Pancreas (tissue), 10 donors: Measurements from ENCODE around the gene INAFM2. TPM values are rescaled to one million over a fixed set of nuclear protein-coding genes. Genes with fewer than 3 reads are reported as not detected.

Experiments
- ATAC-seq, 4 donors: fragments of 200-7000 bp; cut with Tn5 transposase; one replicate each; pipeline versions ENCODE4 v1.8.0 to v1.9.1; 2020; ENCODE audit warnings: mild to moderate bottlenecking in 4 of 4, moderate library complexity in 4 of 4
- DNase-seq, 6 donors: peaks; one replicate each; pipeline ENCODE4 v3.0.0-alpha.2; 2020
- FAIRE-seq: peaks from 2 replicates; lab custom pipeline; 2012; peaks lifted over from hg19 to GRCh38; lab: Jason Lieb, UNC
- H3K27ac ChIP-seq, 4 donors: fragments of 200-600 bp; sonication (generic); 1 replicate in 3 of 4; 2 replicates in 1 of 4; pipeline versions ENCODE4 v1.5.0 to v1.8.0; 2020
- H3K27me3 ChIP-seq, 4 donors: fragments of 200-600 bp; one replicate each; pipeline ENCODE4 v1.8.0; 2021
- H3K36me3 ChIP-seq, 3 donors: fragments of 200-600 bp; sonication (generic) in 1 of 3; one replicate each; pipeline versions ENCODE4 v1.5.0 to v1.8.0; 2020 to 2021
- H3K4me1 ChIP-seq, 3 donors: fragments of 200-600 bp; one replicate each; pipeline ENCODE4 v1.8.0; 2021
- H3K4me3 ChIP-seq, 4 donors: fragments of 200-600 bp; sonication (generic) in 2 of 4; one replicate each; pipeline versions ENCODE4 v1.5.0 to v1.8.0; 2020 to 2021
- H3K9me3 ChIP-seq, 4 donors: fragments of 200-600 bp; one replicate each; pipeline ENCODE4 v1.8.0; 2021
- CTCF ChIP-seq, 4 donors: fragments of 200-600 bp; sonication (generic) in 3 of 4; IDR thresholded peaks; one replicate each; pipeline versions ENCODE4 v1.5.0 to v1.8.0; 2021; ENCODE audit warnings: antibody characterized with exemption in 4 of 4
- WGBS, 2 donors: extraction: QIAGEN DNeasy Blood & Tissue Kit; methylation state at CpG; one replicate each; pipeline ENCODE4 v1.1.7; 2013; 5-methylcytosine and 5-hydroxymethylcytosine counted together
- intact Hi-C, 3 donors: fragments of 100-400 bp; cut with DNase I; formaldehyde crosslinking; loops; one replicate each; pipeline versions ENCODE4 v1.11.1 to v1.14.2; 2022
- polyA plus RNA-seq, 2 donors: library from polyadenylated mRNA; stranded (reverse); fragments of 200-250 nt; gene quantifications; one replicate each; pipeline ENCODE4 v1.2.3, GENCODE V29; 2013
- total RNA-seq, 6 donors: library from RNA; stranded (reverse); fragmentation: NEBNext Ultra II Directional in 4 of 6; extraction: Animal tissue kit (Norgen Biotek cat#: 25700) in 4 of 6; gene quantifications; one replicate each; pipeline versions ENCODE4 v1.2.1 to v1.2.4, GENCODE V29; 2021 to 2023
- donor health status: healthy with polysubstance abuse.
- donor health status: DM: no; HTN: no; CAD: no; lungs with moderate emphysema.
- donor health status: DM: no; HTN: no; CAD: no.
- donor health status: control.
- donor health status: control.
- donor health status: Bipolar disorder and iron deficiency.
- donor health status: DM: yes; HTN: yes; CAD: no.
- donor health status: DM: no; HTN: no; CAD: no.
- donor health status: DM: no; HTN: no; CAD: no.
- donor health status: DM: yes; HTN: yes; CAD: no.

The INAFM2 gene
- total and polyA plus RNA-seq, 8 donors, result 6.5 to 16.4 (median 11.3) TPM

- no peak for FAIRE-seq
Observed at GRCh38 chr15:40340740-40341400, 17.4 kb downstream of the INAFM2 start, which contains the start of gene CCDC9B. Gene CCDC9B (minus strand): TSS chr15:40340939. CDS start chr15:40340819, 120 bp downstream.

GRCh38 chr15:40342416-40343320, 19.2 kb downstream of the INAFM2 start:
- Histone ChIP-seq H3K4me3 (no peak overlapping the region), H3K4me1 (peaks cover 0 to 11% (median 4%) of the 10 kb centered on the region in 3 donors), H3K27me3 (no peaks in the 10 kb centered on the region), H3K36me3 (no peaks in the 10 kb centered on the region), H3K9me3 (no peaks in the 10 kb centered on the region), H3K27ac (peak overlapping the region in 1 of 4 donors; percentile 19)
- intact Hi-C loops, result loop anchor here in 1 of 3 donors (10.0 kb wide), 2 partner anchors 58 to 82 kb away; partner anchors contain the start of gene ANKRD63
- peak in 1 of 6 donors; percentile 25 for DNase-seq
- no peak for ATAC-seq
- WGBS, 2 donors, result 69 to 70% methylated on average over 7 of the region's 7 CpGs
- TF ChIP-seq CTCF (IDR thresholded peaks at IDR 0.05), result no peak
- peak; percentile 86 for FAIRE-seq

More at GRCh38 chr15:40340740-40341400, 17.4 kb downstream of the INAFM2 start, which contains the start of gene CCDC9B:
- Histone ChIP-seq H3K4me3 (peak within 1 kb of the TSS in 2 of 4 donors; percentile 27 to 35), H3K27me3 (no peaks in the 10 kb centered on the region), H3K9me3 (no peaks in the 10 kb centered on the region), H3K36me3 (no peaks in the 10 kb centered on the region), H3K27ac (peak within 1 kb of the TSS; percentile 72 to 87 (median 82)), H3K4me1 (peaks cover 0 to 13% (median 4%) of the 10 kb centered on the region in 3 donors)
- intact Hi-C loops, result loop anchor here in 1 of 3 donors (10.0 kb wide), 2 partner anchors 56 to 84 kb away; partner anchors contain the start of gene ANKRD63
- no peak for TF ChIP-seq CTCF (IDR thresholded peaks at IDR 0.05)
- ATAC-seq (peak; percentile 57 to 83 (median 73)), DNase-seq (peak; percentile 75 to 93 (median 82))
- 31 to 40% methylated on average over 17 of the region's 17 CpGs for WGBS, 2 donors

- no peak overlapping the region for H3K4me3 ChIP-seq
- H3K36me3 ChIP-seq, result no peaks in the 10 kb centered on the region
- H3K27me3 ChIP-seq, result no peaks in the 10 kb centered on the region
- FAIRE-seq (no peak), DNase-seq (peak in 1 of 6 donors; percentile 38), ATAC-seq (no peak)
- 72 to 78% methylated on average over 10 of the region's 10 CpGs for WGBS, 2 donors
- intact Hi-C loops, result loop anchor here in 1 of 3 donors (10.0 kb wide), 2 partner anchors 59 to 81 kb away; partner anchors contain the start of gene ANKRD63
- TF ChIP-seq CTCF (IDR thresholded peaks at IDR 0.05), result no peak
- H3K27ac ChIP-seq, result no peak overlapping the region
- no peaks in the 10 kb centered on the region for H3K9me3 ChIP-seq
- peaks cover 0 to 6% (median 4%) of the 10 kb centered on the region in 3 donors for H3K4me1 ChIP-seq
Observed at GRCh38 chr15:40343512-40343911, 20.0 kb downstream of the INAFM2 start.

- FAIRE-seq (no peak), ATAC-seq (no peak), DNase-seq (no peak)
- no peaks in the 10 kb centered on the region for H3K9me3 ChIP-seq
- H3K27me3 ChIP-seq, result no peaks in the 10 kb centered on the region
- no peak for TF ChIP-seq CTCF (IDR thresholded peaks at IDR 0.05)
- no peak overlapping the region for H3K27ac ChIP-seq
- H3K36me3 ChIP-seq, result no peaks in the 10 kb centered on the region
- H3K4me3 ChIP-seq, result no peak overlapping the region
- intact Hi-C loops, result loop anchor here in 1 of 3 donors (10.0 kb wide), 2 partner anchors 59 to 81 kb away; partner anchors contain the start of gene ANKRD63
- 25 to 37% methylated on average over 6 of the region's 6 CpGs for WGBS, 2 donors
- peaks cover 0 to 6% (median 4%) of the 10 kb centered on the region in 3 donors for H3K4me1 ChIP-seq
Observed at GRCh38 chr15:40344217-40344616, 20.7 kb downstream of the INAFM2 start.
